HG02763 (cell line): Measurements from ENCODE around the gene LTN1.

Experiments
- ATAC-seq: cut with Tn5 transposase; IDR thresholded peaks from one replicate; pipeline ENCODE4 v1.9.1; 2021; ENCODE audit warnings: mild to moderate bottlenecking, moderate library complexity; ENCODE audit not compliant: unreplicated experiment

Gene LTN1

DNA sequence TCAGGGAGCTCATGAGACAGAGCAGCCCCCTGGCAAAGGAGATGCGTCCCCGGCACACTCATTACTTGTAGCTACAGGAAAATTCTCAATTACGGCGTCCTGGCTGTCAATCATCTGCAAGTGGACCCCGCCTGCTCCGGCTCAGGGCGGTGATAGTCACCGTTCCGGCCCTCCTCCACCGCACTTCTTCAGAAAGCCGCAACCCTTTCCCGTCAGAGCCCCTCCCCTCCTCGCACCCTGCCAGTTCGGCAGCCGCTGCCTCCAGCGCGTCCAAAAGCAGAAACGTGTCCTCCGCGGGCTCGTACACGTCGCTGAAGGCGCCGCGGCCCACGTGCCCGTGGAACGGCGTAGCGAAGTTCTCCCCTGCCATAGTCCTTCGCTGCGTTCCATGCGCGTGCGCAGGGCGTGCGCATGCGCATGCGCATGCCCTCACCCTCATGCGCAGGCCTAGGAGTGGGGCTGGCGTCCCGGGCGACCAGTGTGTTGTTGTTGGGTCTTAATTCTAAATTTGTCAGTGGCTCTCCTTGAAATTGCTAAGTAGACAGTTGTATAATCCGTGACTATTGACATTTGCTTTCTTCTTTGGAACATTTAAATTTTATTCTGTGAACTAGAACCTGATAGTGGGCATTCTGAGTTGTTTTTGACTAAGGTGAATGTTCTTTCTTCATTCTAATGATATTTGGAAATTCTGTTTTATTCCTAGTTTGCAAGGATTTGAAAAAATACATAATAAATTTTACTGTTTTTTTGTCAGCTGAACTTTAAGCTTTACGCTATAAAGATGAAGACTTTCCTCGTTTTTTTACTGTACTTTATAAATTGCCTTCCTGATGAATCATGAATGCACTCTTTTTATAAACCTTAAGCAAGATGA is 107.5 kb downstream of the LTN1 start:
- peak; percentile 97 for ATAC-seq

DNA sequence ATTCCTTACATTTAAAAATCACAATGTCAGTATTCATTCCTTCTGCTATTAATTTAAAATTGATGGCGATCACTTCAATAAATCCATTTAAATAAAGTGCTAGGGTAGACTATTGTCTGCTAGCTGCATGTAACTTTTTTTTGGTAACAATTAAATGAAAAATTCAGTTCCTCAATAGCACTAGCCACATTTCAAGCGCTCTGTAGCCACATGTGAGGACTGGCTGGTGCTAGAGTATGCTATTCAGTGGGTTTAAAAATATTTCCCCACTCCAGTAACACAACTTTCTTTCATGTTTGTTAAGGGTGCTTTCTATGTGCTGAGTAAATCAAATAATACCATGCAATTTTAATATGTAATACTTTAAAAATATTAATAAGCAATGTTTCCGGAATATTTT is 108.2 kb downstream of the LTN1 start:
- ATAC-seq, result no peak

DNA sequence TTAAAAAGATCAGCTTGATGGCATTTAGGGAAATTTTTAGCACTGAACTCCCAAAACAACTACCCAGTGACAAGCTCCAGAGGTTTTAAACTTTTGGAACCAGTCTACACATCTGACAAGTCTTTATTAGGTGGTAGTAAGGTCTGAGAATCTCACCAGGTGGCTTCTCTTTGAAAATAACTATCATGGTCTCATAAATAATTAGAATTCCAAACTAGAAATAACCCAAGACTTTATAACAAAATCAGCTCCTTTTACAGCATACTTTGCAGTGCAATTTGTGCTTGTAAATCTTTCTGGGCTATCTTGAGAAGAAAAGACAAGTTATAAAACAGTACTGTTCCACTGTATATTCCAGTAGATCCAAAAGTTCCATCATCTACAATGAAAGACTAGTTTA is 108.7 kb downstream of the LTN1 start:
- no peak for ATAC-seq

DNA sequence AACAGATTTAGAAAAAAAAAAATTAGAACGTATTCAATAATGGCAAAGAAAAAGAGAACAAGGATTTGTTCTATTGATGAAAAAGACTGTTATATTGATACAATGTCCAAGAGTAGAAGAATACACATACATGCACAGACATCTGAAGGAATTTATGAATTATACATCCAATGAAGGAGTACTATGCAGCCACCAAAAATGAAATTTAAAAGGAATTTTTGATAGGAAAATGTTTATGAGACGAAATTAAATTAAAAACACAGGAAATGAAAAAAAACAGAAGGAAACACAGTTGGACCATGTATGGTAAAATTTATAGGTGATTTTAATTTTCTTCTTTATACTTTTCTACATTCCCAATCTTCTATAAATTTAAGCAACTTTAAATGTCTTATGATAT is 110.3 kb downstream of the LTN1 start:
- no peak for ATAC-seq
